GM19467 (cell line): ENCODE measurements around the gene ANKRD16.
A peak's percentile ranks its signal among the peaks of the same experiment; 100 is the strongest.
"Not testable (repeated sequence)": the region's sequence is repeated elsewhere in the genome, so short reads cannot be mapped to it uniquely, and the experiment has no call there.

Experiments used
- ATAC-seq: cut with Tn5 transposase; IDR thresholded peaks from one replicate; pipeline ENCODE4 v1.9.1; 2021; ENCODE audit warnings: mild to moderate bottlenecking, moderate library complexity; ENCODE audit not compliant: unreplicated experiment

Gene ANKRD16

DNA sequence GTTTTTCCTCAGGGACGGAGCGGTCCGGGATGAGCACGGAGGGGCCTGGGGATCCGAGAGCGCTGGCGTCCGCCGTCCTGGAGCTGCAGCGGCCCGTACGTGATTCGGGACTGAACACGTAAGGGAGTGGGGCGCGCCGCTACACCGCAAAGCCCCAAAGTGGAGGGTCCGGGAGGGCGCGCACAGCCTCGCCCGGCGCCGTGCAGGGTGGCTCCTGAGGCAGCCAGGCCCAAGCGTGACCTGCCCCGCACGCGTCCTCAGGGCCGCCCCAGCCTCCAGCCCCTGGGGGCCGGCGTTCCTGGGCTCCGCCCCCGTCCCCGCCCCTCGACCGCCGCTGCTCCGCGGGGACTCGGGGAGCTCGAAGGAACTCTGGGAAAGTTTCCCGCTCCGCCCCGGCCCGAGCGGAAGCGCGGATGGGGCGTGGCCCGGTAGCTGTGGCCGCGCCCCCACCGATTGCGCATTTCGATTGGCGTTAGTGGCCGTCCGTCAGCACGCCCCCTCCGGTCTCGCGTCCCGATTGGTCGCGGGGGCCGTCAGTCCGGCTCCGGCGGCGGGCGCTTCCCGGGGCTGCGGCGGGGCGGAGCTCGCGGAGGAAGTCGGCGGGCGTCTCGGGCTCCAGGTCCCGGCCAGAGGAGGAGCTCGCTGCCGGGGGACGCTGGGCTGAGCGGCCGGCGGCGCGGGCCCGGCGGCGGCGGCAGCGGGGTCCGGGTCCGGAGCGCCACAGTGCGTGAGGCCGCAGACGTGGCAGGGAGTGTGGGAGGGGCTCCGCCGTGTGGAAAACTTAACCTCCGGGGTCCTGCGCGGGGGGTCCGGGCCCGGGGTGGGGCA is at the start of gene ANKRD16, which contains the start of gene FBH1:
Gene ANKRD16 (minus strand): TSS at position 270 of the 828 bp plus-strand sequence. CDS start 539 bp downstream, outside the sequence.
Gene FBH1 (plus strand): TSS at position 620 of the 828 bp plus-strand sequence. CDS start 103 bp downstream, at position 723.
- ATAC-seq = peak; percentile 89

GRCh38 chr10:5938291-5938690 is 48.6 kb upstream of the ANKRD16 start:
- no peak for ATAC-seq

DNA sequence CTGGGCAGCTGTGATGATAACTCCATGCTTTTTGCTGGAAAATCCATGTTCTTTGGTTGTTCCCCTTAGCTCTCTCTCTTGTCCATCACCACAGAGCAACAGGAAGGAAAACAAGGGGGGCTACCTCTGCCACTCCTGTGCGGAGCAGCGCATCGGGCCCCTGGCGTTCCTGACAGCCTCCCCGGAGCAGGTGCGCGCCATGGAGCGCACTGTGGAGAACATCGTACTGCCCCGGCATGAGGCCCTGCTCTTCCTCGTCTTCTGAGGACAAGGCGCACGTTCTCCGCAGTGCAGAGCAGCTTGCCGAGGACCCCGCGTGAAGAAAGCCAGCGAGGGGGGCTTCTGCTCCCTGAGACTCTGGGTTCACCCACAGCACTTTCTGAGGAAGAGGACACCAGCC is 47.3 kb upstream of the ANKRD16 start:
- ATAC-seq = no peak

GRCh38 chr10:5935628-5936027 is 45.9 kb upstream of the ANKRD16 start:
- ATAC-seq = no peak

DNA sequence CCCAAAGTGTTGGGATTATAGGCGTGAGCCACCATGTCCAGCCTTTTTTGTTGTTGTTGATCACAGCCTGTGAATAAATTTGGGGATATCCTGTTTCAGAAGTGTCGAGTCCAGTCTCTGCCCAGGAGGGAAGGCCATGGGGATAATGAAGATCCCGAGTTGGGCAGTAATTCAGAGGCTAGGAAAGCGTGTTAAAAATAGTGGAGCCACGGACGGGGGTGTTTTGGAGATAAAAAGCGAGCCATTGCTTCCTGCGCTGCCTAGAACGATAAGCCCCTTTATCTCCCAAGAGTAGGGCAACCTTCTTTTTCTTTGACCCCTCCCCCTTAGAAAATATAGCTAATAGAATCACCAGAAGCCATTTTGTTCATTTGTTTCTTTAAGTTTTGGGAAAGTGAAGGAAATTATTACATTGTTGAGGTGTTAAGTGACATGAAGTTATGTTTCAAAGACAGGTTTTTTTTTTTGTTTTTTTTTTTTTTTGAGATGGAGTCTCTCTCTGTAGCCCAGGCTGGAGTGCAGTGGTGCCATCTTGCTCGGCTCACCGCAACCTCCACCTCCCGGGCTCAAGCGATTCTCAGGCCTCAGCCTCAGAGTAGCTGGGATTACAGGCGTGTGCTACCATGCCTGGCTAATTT is 44.3 kb upstream of the ANKRD16 start:
- ATAC-seq = no peak

DNA sequence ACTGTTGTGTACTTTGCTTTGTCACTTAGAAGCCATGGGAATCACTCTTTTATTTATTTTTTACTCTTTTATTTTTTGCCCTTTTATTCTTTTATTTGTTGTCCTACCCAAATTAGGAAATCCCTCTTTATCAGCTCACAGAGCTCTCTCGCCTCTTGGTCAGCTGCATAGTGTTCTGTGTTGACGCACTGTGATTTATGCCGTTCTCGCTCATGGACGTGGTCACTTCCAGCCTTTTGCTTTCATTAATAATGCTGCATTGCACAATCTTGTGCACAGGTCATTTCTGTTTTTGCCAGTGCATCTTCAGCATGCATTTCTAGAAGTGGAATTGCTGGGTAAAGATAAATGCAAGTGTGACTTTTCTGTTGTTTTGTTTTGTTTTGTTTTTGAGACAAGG is 42.7 kb upstream of the ANKRD16 start:
- ATAC-seq = no peak

GRCh38 chr10:5930272-5930671 is 40.6 kb upstream of the ANKRD16 start:
- ATAC-seq = no peak

DNA sequence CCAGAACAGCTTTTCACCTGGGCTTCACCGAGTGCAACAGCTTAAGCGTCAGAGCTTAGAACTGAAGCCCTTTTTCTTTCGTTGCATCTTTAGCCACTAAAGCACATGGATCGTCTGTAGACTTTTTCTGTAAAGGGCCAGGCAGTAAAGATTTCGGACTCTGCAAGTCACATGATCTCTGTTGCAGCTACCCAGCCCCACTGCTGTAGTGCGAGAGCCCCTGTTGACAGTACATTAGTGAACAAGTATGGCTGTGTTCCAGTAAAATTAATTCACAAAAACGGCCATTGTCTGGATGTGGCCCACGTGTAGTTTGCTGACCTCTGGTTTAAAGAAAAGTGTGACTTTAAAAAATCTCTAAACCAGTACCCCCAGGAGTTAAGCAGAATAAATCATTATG is 39.7 kb upstream of the ANKRD16 start:
- ATAC-seq = no peak

GRCh38 chr10:5927306-5927705 is 37.6 kb upstream of the ANKRD16 start:
- ATAC-seq = no peak

GRCh38 chr10:5924889-5925288 is 35.2 kb upstream of the ANKRD16 start:
- no peak for ATAC-seq

DNA sequence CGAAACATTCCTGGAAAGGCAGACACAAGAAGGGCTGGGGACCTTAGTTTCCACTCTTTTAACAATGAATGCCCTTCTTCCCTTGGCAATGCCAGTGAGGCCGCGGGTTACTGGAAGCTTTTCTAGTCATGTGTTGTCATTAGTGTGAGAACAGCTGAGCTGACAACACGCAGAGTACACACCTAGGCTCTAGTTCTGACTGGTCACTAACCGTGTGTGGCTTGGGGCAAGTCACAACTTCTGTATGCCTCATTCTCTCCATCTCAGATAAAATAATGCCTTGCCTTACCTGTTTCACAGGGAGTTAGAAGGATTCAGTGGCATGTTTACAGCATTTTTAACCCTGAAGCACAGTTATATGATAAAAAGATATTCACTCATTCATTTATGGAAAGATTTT is 32.1 kb upstream of the ANKRD16 start:
- no peak for ATAC-seq

GRCh38 chr10:5919568-5919967 is 29.9 kb upstream of the ANKRD16 start:
- no peak for ATAC-seq

- ATAC-seq = no peak
Measured at GRCh38 chr10:5918763-5919162, 29.1 kb upstream of the ANKRD16 start.

DNA sequence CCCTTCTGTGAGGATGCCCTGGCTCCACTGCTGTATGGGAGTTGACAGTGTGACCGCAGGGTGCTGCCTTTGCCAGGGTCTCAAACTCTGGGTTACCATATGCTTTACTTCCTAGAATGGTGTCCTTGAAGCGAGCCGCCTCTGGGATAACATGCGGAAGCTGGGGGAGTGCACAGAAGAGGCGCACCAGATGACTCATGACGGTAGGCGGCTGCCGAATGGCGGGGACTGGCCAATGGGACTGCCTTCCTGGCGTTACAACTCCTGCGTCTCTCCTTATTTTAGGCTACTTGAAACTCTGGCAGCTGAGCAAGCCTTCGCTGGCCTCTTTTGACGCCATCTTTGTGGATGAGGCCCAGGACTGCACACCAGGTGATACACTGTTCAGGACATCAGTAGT is 27.6 kb upstream of the ANKRD16 start:
- no peak for ATAC-seq

DNA sequence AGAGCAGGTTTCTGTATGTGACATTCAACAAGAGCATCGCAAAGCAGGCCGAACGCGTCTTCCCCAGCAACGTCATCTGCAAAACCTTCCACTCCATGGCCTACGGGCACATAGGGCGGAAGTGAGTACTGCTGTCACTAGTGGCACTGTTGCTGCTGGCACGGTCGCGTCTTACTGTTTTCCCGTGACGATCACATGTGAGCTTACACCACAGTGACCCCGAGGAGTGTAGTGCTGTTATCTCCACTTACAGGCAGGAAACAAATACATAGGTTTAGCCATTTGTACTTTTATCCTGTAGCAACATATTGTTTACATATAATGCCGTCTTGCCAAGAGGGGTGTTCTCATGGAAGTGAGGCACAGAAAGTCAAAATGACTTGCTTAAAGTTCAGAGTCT is 25.8 kb upstream of the ANKRD16 start:
- ATAC-seq = no peak

GRCh38 chr10:5913736-5914135 is 24.0 kb upstream of the ANKRD16 start:
- ATAC-seq = no peak

- no peak for ATAC-seq
Measured at GRCh38 chr10:5911670-5912069, 22.0 kb upstream of the ANKRD16 start.

DNA sequence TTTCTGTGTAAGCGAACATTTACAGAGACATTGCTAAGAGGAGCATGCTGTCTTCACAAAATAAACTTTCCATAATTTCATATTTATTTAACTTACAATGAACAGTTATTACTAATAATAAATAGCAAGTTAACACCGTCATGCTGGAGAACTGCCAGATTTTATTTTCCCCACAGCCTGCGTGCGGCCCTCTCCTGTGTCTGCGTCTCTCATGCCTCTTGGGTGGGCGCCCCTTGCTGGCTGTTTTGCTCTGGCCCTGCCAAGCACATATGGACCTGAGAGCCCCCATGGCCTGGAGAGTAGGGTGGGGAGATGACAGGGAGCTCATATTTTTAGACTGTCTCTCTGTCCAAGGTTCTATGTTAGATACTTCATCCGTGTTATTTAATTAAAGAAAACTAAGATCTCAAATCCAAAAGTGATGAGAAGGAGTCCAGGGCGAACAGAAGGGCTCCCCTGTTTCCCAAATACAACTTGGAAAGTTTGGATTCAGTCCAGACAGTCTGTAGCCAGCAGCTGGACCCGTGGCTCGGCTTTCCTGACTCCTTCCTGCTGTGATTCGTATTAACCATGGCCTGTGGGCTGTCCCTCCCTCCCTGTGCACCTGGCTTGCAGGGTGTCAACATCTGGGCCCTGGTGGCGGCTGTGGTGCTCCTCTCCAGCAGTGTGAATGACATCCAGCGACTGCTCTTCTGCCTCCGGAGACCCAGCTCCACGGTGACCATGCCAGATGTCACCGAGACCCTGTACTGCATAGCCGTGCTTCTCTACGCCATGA is 20.8 kb upstream of the ANKRD16 start:
- no peak for ATAC-seq

GRCh38 chr10:5908676-5909075 is 19.0 kb upstream of the ANKRD16 start:
- not testable (repeated sequence) for ATAC-seq

- no peak for ATAC-seq
Measured at GRCh38 chr10:5906651-5907050, 17.0 kb upstream of the ANKRD16 start.

DNA sequence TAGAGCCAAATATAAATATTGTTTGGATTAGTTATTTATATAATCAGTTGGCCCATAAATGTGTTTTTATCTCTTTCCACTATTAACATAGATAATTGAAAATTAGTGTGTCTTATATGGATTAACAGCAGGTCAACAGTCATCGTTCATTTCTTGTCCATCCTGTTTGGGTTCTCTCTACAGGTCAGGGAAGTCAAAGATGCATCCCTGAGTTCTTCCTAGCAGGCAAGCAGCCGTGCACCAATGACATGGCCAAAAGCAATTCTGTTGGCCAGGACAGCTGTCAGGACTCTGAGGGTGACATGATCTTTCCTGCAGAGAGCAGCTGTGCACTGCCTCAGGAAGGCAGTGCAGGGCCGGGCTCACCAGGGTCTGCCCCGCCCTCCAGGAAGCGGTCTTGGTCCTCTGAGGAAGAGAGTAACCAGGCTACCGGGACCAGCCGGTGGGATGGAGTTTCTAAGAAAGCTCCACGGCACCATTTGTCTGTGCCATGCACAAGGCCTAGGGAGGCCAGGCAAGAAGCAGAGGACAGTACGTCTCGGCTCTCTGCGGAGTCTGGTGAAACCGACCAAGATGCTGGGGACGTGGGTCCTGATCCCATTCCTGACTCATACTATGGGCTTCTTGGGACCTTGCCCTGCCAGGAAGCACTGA is 16.3 kb upstream of the ANKRD16 start:
- no peak for ATAC-seq
